Activated naive CD8-positive, alpha-beta T cell treated with anti-CD3 and anti-CD28 coated beads, Interleukin-2, amount 50 U/mL, for 24 hours (primary cell): Measurements from ENCODE around the gene LRRC53.

Source experiments
- ATAC-seq: fragments of 150-1000 bp; cut with Tn5 transposase; one replicate; pipeline ENCODE4 v1.10.0; 2021
- DNase-seq: peaks from one replicate; pipeline ENCODE4 v3.0.0; 2021
- H3K27ac Mint-ChIP-seq: one replicate; pipeline ENCODE4 v1.8.0; 2021; ENCODE audit warnings: mild to moderate bottlenecking, mixed read lengths
- H3K27me3 Mint-ChIP-seq: one replicate; pipeline ENCODE4 v1.8.0; 2021; ENCODE audit warnings: mixed read lengths
- H3K36me3 Mint-ChIP-seq: one replicate; pipeline ENCODE4 v1.8.0; 2021; ENCODE audit warnings: low read depth, mixed read lengths
- H3K4me1 Mint-ChIP-seq: one replicate; pipeline ENCODE4 v1.8.0; 2021; ENCODE audit warnings: mixed read lengths
- H3K4me3 Mint-ChIP-seq: one replicate; pipeline ENCODE4 v1.8.0; 2021; ENCODE audit warnings: mild to moderate bottlenecking, moderate library complexity, mixed read lengths
- H3K9me3 Mint-ChIP-seq: one replicate; pipeline ENCODE4 v1.8.0; 2021; ENCODE audit warnings: mixed read lengths

The LRRC53 gene

GRCh38 chr1:74470251-74470650 lies 42.2 kb downstream of the LRRC53 start:
- H3K4me3 Mint-ChIP-seq = no peak overlapping the region

GRCh38 chr1:74468982-74469603 lies 43.3 kb downstream of the LRRC53 start:
- no peak overlapping the region for H3K4me3 Mint-ChIP-seq
- ATAC-seq (no peak), DNase-seq (no peak)
- H3K36me3 Mint-ChIP-seq = no peaks in the 10 kb centered on the region
- H3K27ac Mint-ChIP-seq = no peak overlapping the region
- H3K9me3 Mint-ChIP-seq = no peaks in the 10 kb centered on the region
- no peaks in the 10 kb centered on the region for H3K4me1 Mint-ChIP-seq
- peaks cover 3% of the 10 kb centered on the region for H3K27me3 Mint-ChIP-seq

More at GRCh38 chr1:74470251-74470650, 42.2 kb downstream of the LRRC53 start:
- Mint-ChIP-seq H3K27me3 (peaks cover 3% of the 10 kb centered on the region), H3K36me3 (no peaks in the 10 kb centered on the region), H3K4me1 (no peaks in the 10 kb centered on the region), H3K9me3 (no peaks in the 10 kb centered on the region), H3K27ac (no peak overlapping the region)
- ATAC-seq (no peak), DNase-seq (no peak)

GRCh38 chr1:74467786-74468377 lies 44.5 kb downstream of the LRRC53 start:
- no peak for ATAC-seq
- H3K36me3 Mint-ChIP-seq = no peaks in the 10 kb centered on the region
- H3K4me1 Mint-ChIP-seq = no peaks in the 10 kb centered on the region
- no peaks in the 10 kb centered on the region for H3K9me3 Mint-ChIP-seq
- H3K27me3 Mint-ChIP-seq = peaks cover 3% of the 10 kb centered on the region
- no peak overlapping the region for H3K27ac Mint-ChIP-seq
- DNase-seq = no peak
- no peak overlapping the region for H3K4me3 Mint-ChIP-seq

- Mint-ChIP-seq H3K27me3 (peaks cover 1% of the 10 kb centered on the region), H3K9me3 (no peaks in the 10 kb centered on the region), H3K36me3 (no peaks in the 10 kb centered on the region), H3K27ac (no peak overlapping the region), H3K4me1 (no peaks in the 10 kb centered on the region), H3K4me3 (no peak overlapping the region)
- ATAC-seq (peak; percentile 20), DNase-seq (no peak)
Measured at GRCh38 chr1:74465193-74465681, 47.2 kb downstream of the LRRC53 start.

- DNase-seq (no peak), ATAC-seq (no peak)
- Mint-ChIP-seq H3K27me3 (no peaks in the 10 kb centered on the region), H3K4me3 (no peak overlapping the region), H3K27ac (no peak overlapping the region), H3K4me1 (no peaks in the 10 kb centered on the region), H3K36me3 (no peaks in the 10 kb centered on the region), H3K9me3 (peaks cover 3% of the 10 kb centered on the region)
Measured at GRCh38 chr1:74464037-74464436, 48.4 kb downstream of the LRRC53 start.

- H3K4me1 Mint-ChIP-seq = no peaks in the 10 kb centered on the region
- no peaks in the 10 kb centered on the region for H3K27me3 Mint-ChIP-seq
- DNase-seq = no peak
- peaks cover 3% of the 10 kb centered on the region for H3K9me3 Mint-ChIP-seq
- H3K4me3 Mint-ChIP-seq = no peak overlapping the region
- no peaks in the 10 kb centered on the region for H3K36me3 Mint-ChIP-seq
- no peak overlapping the region for H3K27ac Mint-ChIP-seq
- no peak for ATAC-seq
Measured at GRCh38 chr1:74463333-74463988, 49.0 kb downstream of the LRRC53 start.

- peaks cover 3% of the 10 kb centered on the region for H3K9me3 Mint-ChIP-seq
- H3K27me3 Mint-ChIP-seq = no peaks in the 10 kb centered on the region
- H3K4me1 Mint-ChIP-seq = no peaks in the 10 kb centered on the region
- H3K36me3 Mint-ChIP-seq = no peaks in the 10 kb centered on the region
- no peak overlapping the region for H3K27ac Mint-ChIP-seq
- H3K4me3 Mint-ChIP-seq = no peak overlapping the region
- DNase-seq (no peak), ATAC-seq (no peak)
Measured at GRCh38 chr1:74457253-74457652, 55.2 kb downstream of the LRRC53 start.

- no peaks in the 10 kb centered on the region for H3K4me1 Mint-ChIP-seq
- DNase-seq (no peak), ATAC-seq (no peak)
- H3K36me3 Mint-ChIP-seq = no peaks in the 10 kb centered on the region
- H3K4me3 Mint-ChIP-seq = no peak overlapping the region
- H3K9me3 Mint-ChIP-seq = peaks cover 9% of the 10 kb centered on the region
- no peak overlapping the region for H3K27ac Mint-ChIP-seq
- no peaks in the 10 kb centered on the region for H3K27me3 Mint-ChIP-seq
Measured at GRCh38 chr1:74455390-74455789, 57.0 kb downstream of the LRRC53 start.

GRCh38 chr1:74453277-74453676 lies 59.1 kb downstream of the LRRC53 start:
- ATAC-seq (no peak), DNase-seq (no peak)
- H3K27ac Mint-ChIP-seq = no peak overlapping the region
- no peaks in the 10 kb centered on the region for H3K27me3 Mint-ChIP-seq
- H3K4me1 Mint-ChIP-seq = no peaks in the 10 kb centered on the region
- H3K4me3 Mint-ChIP-seq = no peak overlapping the region
- H3K9me3 Mint-ChIP-seq = peaks cover 5% of the 10 kb centered on the region
- no peaks in the 10 kb centered on the region for H3K36me3 Mint-ChIP-seq

- no peak overlapping the region for H3K27ac Mint-ChIP-seq
Measured at GRCh38 chr1:74452035-74452434, 60.4 kb downstream of the LRRC53 start.

GRCh38 chr1:74437035-74437434 lies 75.4 kb downstream of the LRRC53 start:
- no peak overlapping the region for H3K27ac Mint-ChIP-seq
- H3K36me3 Mint-ChIP-seq = no peaks in the 10 kb centered on the region
- H3K4me3 Mint-ChIP-seq = no peak overlapping the region
- H3K4me1 Mint-ChIP-seq = no peaks in the 10 kb centered on the region
- no peaks in the 10 kb centered on the region for H3K27me3 Mint-ChIP-seq
- DNase-seq (no peak), ATAC-seq (no peak)
- no peaks in the 10 kb centered on the region for H3K9me3 Mint-ChIP-seq

More at GRCh38 chr1:74452035-74452434, 60.4 kb downstream of the LRRC53 start:
- no peak for ATAC-seq
- Mint-ChIP-seq H3K9me3 (peaks cover 5% of the 10 kb centered on the region), H3K36me3 (no peaks in the 10 kb centered on the region), H3K4me1 (no peaks in the 10 kb centered on the region), H3K4me3 (no peak overlapping the region), H3K27me3 (no peaks in the 10 kb centered on the region)
- no peak for DNase-seq

GRCh38 chr1:74436078-74436477 lies 76.3 kb downstream of the LRRC53 start:
- no peaks in the 10 kb centered on the region for H3K9me3 Mint-ChIP-seq

GRCh38 chr1:74434321-74434720 lies 78.1 kb downstream of the LRRC53 start:
- Mint-ChIP-seq H3K9me3 (no peaks in the 10 kb centered on the region), H3K4me1 (no peaks in the 10 kb centered on the region), H3K27ac (no peak overlapping the region), H3K36me3 (no peaks in the 10 kb centered on the region), H3K4me3 (no peak overlapping the region), H3K27me3 (no peaks in the 10 kb centered on the region)
- no peak for ATAC-seq
- no peak for DNase-seq

More at GRCh38 chr1:74436078-74436477, 76.3 kb downstream of the LRRC53 start:
- H3K27ac Mint-ChIP-seq = no peak overlapping the region
- no peaks in the 10 kb centered on the region for H3K36me3 Mint-ChIP-seq
- DNase-seq = no peak
- ATAC-seq = no peak
- H3K4me3 Mint-ChIP-seq = no peak overlapping the region
- no peaks in the 10 kb centered on the region for H3K27me3 Mint-ChIP-seq
- no peaks in the 10 kb centered on the region for H3K4me1 Mint-ChIP-seq

- Mint-ChIP-seq H3K4me3 (no peak overlapping the region), H3K27me3 (no peaks in the 10 kb centered on the region), H3K27ac (no peak overlapping the region), H3K36me3 (no peaks in the 10 kb centered on the region), H3K9me3 (no peaks in the 10 kb centered on the region), H3K4me1 (no peaks in the 10 kb centered on the region)
- no peak for DNase-seq
- ATAC-seq = no peak
Measured at GRCh38 chr1:74432325-74432724, 80.1 kb downstream of the LRRC53 start.

GRCh38 chr1:74431531-74431930 lies 80.9 kb downstream of the LRRC53 start:
- H3K27ac Mint-ChIP-seq = no peak overlapping the region
- DNase-seq (no peak), ATAC-seq (no peak)
- no peaks in the 10 kb centered on the region for H3K9me3 Mint-ChIP-seq
- no peaks in the 10 kb centered on the region for H3K27me3 Mint-ChIP-seq
- no peaks in the 10 kb centered on the region for H3K36me3 Mint-ChIP-seq
- H3K4me3 Mint-ChIP-seq = no peak overlapping the region
- no peaks in the 10 kb centered on the region for H3K4me1 Mint-ChIP-seq
